SK-N-SH treated with all-trans-retinoic acid at 6 μM for 48 hours (cell line): ENCODE measurements around the gene ORC4.

Experiments
- ATAC-seq: fragments of 200-7000 bp; cut with Tn5 transposase; 3 replicates; pipeline ENCODE4 v1.9.1; 2020; ENCODE audit warnings: mild to moderate bottlenecking, moderate library complexity
- BACH2 ChIP-seq: fragments of 250-450 bp; sonication (Bioruptor Pico); IDR thresholded peaks from 2 replicates; pipeline ENCODE4 v1.9.0; 2021; ENCODE audit warnings: mild to moderate bottlenecking, borderline replicate concordance
- OSR1 ChIP-seq: fragments of 250-450 bp; sonication (Bioruptor Pico); IDR thresholded peaks from 2 replicates; pipeline ENCODE4 v1.8.0; 2022; ENCODE audit warnings: moderate library complexity, mild to moderate bottlenecking, inconsistent platforms
- TCF4 ChIP-seq: fragments of 250-450 bp; sonication (Bioruptor Pico); IDR thresholded peaks from 2 replicates; pipeline ENCODE4 v1.8.0; 2021; ENCODE audit warnings: mild to moderate bottlenecking, moderate library complexity, borderline replicate concordance
- TSHZ2 ChIP-seq: fragments of 250-450 bp; sonication (Bioruptor Pico); IDR thresholded peaks from 2 replicates; pipeline ENCODE4 v1.5.0; 2020; ENCODE audit warnings: mild to moderate bottlenecking, moderate library complexity

ORC4 gene

GRCh38 chr2:147882631-147883030 is 137.9 kb downstream of the ORC4 start:
- ATAC-seq, result no peak
- TF ChIP-seq TSHZ2 (CRISPR knock-in tag) (no peak), TCF4 (CRISPR knock-in tag) (no peak), OSR1 (CRISPR knock-in tag) (no peak), BACH2 (CRISPR knock-in tag) (no peak)
